ENCODE data around the gene VPS8.

Gene VPS8

GRCh38 chr3:184766555-184767261 lies 45.3 kb upstream of the VPS8 start:
- peaks cover 5% of the 10 kb centered on the region; the same call in 1 of the 2 replicates for H3K27me3 ChIP-seq (ENCODE audit: insufficient read depth, low read depth)
- no peak overlapping the region for H3K27ac ChIP-seq

GRCh38 chr3:184767377-184767776 lies 44.6 kb upstream of the VPS8 start:
- Histone ChIP-seq H3K4me2 (no peak overlapping the region), H3K27ac (no peak overlapping the region), H4K20me1 (ENCODE audit: insufficient read depth) (no peaks in the 10 kb centered on the region), H3K9ac (no peak overlapping the region), H3K27me3 (ENCODE audit: insufficient read depth, low read depth) (peaks cover 5% of the 10 kb centered on the region; the same call in 1 of the 2 replicates), H3K4me1 (ENCODE audit: low read depth, poor library complexity, severe bottlenecking) (no peaks in the 10 kb centered on the region), H3K36me3 (ENCODE audit: insufficient read depth) (no peaks in the 10 kb centered on the region), H3K4me3 (IDR thresholded peaks at IDR 0.05; ENCODE audit: insufficient read depth, low read depth, low read length) (no peak overlapping the region), H3K79me2 (ENCODE audit: insufficient read depth, low read depth) (no peaks in the 10 kb centered on the region), H2AFZ (ENCODE audit: low read depth) (no peak overlapping the region)
- no peak for TF ChIP-seq CTCF (conservative IDR thresholded peaks at IDR 0.05; ENCODE audit: low read depth, low read length)

More at GRCh38 chr3:184766555-184767261, 45.3 kb upstream of the VPS8 start:
- H3K79me2 ChIP-seq (ENCODE audit: insufficient read depth, low read depth), result no peaks in the 10 kb centered on the region
- H3K4me3 ChIP-seq (IDR thresholded peaks at IDR 0.05; ENCODE audit: insufficient read depth, low read depth, low read length), result no peak overlapping the region
- no peak for TF ChIP-seq CTCF (conservative IDR thresholded peaks at IDR 0.05; ENCODE audit: low read depth, low read length)
- H3K36me3 ChIP-seq (ENCODE audit: insufficient read depth), result no peaks in the 10 kb centered on the region
- H3K4me2 ChIP-seq, result no peak overlapping the region
- H3K4me1 ChIP-seq (ENCODE audit: low read depth, poor library complexity, severe bottlenecking), result no peaks in the 10 kb centered on the region
- no peak overlapping the region for H3K9ac ChIP-seq
- H4K20me1 ChIP-seq (ENCODE audit: insufficient read depth), result no peaks in the 10 kb centered on the region
- H2AFZ ChIP-seq (ENCODE audit: low read depth), result no peak overlapping the region

GRCh38 chr3:184769382-184770170 lies 42.4 kb upstream of the VPS8 start:
- no peak for TF ChIP-seq CTCF (conservative IDR thresholded peaks at IDR 0.05; ENCODE audit: low read depth, low read length)
- no peak overlapping the region for H2AFZ ChIP-seq (ENCODE audit: low read depth)
- no peak overlapping the region for H3K9ac ChIP-seq
- no peak overlapping the region for H3K4me3 ChIP-seq (IDR thresholded peaks at IDR 0.05; ENCODE audit: insufficient read depth, low read depth, low read length)
- H3K27me3 ChIP-seq (ENCODE audit: insufficient read depth, low read depth), result peaks cover 5% of the 10 kb centered on the region; the same call in 1 of the 2 replicates
- no peaks in the 10 kb centered on the region for H4K20me1 ChIP-seq (ENCODE audit: insufficient read depth)
- no peak overlapping the region for H3K4me2 ChIP-seq
- no peaks in the 10 kb centered on the region for H3K36me3 ChIP-seq (ENCODE audit: insufficient read depth)
- H3K79me2 ChIP-seq (ENCODE audit: insufficient read depth, low read depth), result no peaks in the 10 kb centered on the region
- no peaks in the 10 kb centered on the region for H3K4me1 ChIP-seq (ENCODE audit: low read depth, poor library complexity, severe bottlenecking)
- H3K27ac ChIP-seq, result no peak overlapping the region

GRCh38 chr3:184770541-184770940 lies 41.4 kb upstream of the VPS8 start:
- H4K20me1 ChIP-seq (ENCODE audit: insufficient read depth), result no peaks in the 10 kb centered on the region
- H3K79me2 ChIP-seq (ENCODE audit: insufficient read depth, low read depth), result no peaks in the 10 kb centered on the region
- H3K4me3 ChIP-seq (IDR thresholded peaks at IDR 0.05; ENCODE audit: insufficient read depth, low read depth, low read length), result no peak overlapping the region
- H3K27me3 ChIP-seq (ENCODE audit: insufficient read depth, low read depth), result peaks cover 10% of the 10 kb centered on the region; the same call in 1 of the 2 replicates
- no peak overlapping the region for H3K9ac ChIP-seq
- no peaks in the 10 kb centered on the region for H3K36me3 ChIP-seq (ENCODE audit: insufficient read depth)
- no peak overlapping the region for H2AFZ ChIP-seq (ENCODE audit: low read depth)
- H3K4me2 ChIP-seq, result no peak overlapping the region
- H3K4me1 ChIP-seq (ENCODE audit: low read depth, poor library complexity, severe bottlenecking), result no peaks in the 10 kb centered on the region
- no peak for TF ChIP-seq CTCF (conservative IDR thresholded peaks at IDR 0.05; ENCODE audit: low read depth, low read length)
- no peak overlapping the region for H3K27ac ChIP-seq
